A673 (cell line): Measurements from ENCODE around the gene LRTM2. TPM values are rescaled to one million over a fixed set of nuclear protein-coding genes. Genes with fewer than 3 reads are reported as not detected.
A peak's percentile ranks its signal among the peaks of the same experiment; 100 is the strongest.

Source experiments
- BruUV-seq: library from RNA; stranded (reverse); fragments of 400-500 nt; replicated peaks from 2 replicates; lab custom pipeline; 2021; lab: Mats Ljungman, UMichigan
- CTCF ChIA-PET: fragments of 300-600 bp; sonication (Branson Sonifier 250); formaldehyde crosslinking; loops from one replicate; lab custom pipeline; 2022; ENCODE audit warnings: antibody characterized with exemption; lab: Charles Lee
- POLR2A ChIA-PET: fragments of 300-600 bp; sonication (Branson Sonifier 250); formaldehyde crosslinking; loops from one replicate; lab custom pipeline; 2022; ENCODE audit warnings: antibody characterized with exemption; ENCODE audit not compliant: low non-redundant PET; lab: Charles Lee
- DNase-seq: peaks from one replicate; pipeline ENCODE4 v3.0.0-alpha.2; 2015; ENCODE audit warnings: low spot score
- H3K27ac ChIP-seq: fragments of 200-600 bp; sonication (generic); 2 replicates; pipeline ENCODE4 v1.5.1; 2016; ENCODE audit warnings: mixed run types, low read depth, mild to moderate bottlenecking, mixed read lengths, antibody characterized with exemption, low read length; ENCODE audit not compliant: poor library complexity, severe bottlenecking
- H3K27me3 ChIP-seq: fragments of 200-600 bp; sonication (generic); replicated peaks from 2 replicates; pipeline ENCODE4 v1.6.1; 2017; ENCODE audit warnings: mixed run types, low read depth, mild to moderate bottlenecking, mixed read lengths, antibody characterized with exemption, low read length; ENCODE audit not compliant: insufficient read depth, poor library complexity
- H3K36me3 ChIP-seq: fragments of 200-600 bp; sonication (generic); 2 replicates; pipeline ENCODE4 v1.6.1; 2016; ENCODE audit warnings: mixed run types, mild to moderate bottlenecking, mixed read lengths, antibody characterized with exemption, low read length; ENCODE audit not compliant: insufficient read depth, poor library complexity, severe bottlenecking
- H3K4me1 ChIP-seq: fragments of 200-600 bp; sonication (generic); 2 replicates; pipeline ENCODE4 v1.6.1; 2017; ENCODE audit warnings: mixed run types, mild to moderate bottlenecking, mixed read lengths, antibody characterized with exemption, low read length; ENCODE audit not compliant: insufficient read depth, poor library complexity, severe bottlenecking
- H3K4me3 ChIP-seq: fragments of 200-600 bp; sonication (generic); 2 replicates; pipeline ENCODE4 v1.5.1; 2016; ENCODE audit warnings: low read depth, mixed run types, mild to moderate bottlenecking, mixed read lengths, low read length; ENCODE audit not compliant: poor library complexity, severe bottlenecking
- H3K9me3 ChIP-seq: fragments of 200-600 bp; sonication (generic); 2 replicates; pipeline ENCODE4 v1.6.1; 2016; ENCODE audit warnings: mixed run types, low read depth, mild to moderate bottlenecking, mixed read lengths, antibody characterized with exemption, low read length; ENCODE audit not compliant: poor library complexity, severe bottlenecking
- CTCF ChIP-seq: fragments of 300-800, 200-600 bp; sonication (generic); conservative IDR thresholded peaks from 2 replicates; pipeline ENCODE4 v1.5.1; 2017; ENCODE audit warnings: low read depth, mild to moderate bottlenecking, antibody characterized with exemption, low read length, moderate library complexity, mixed read lengths
- EZH2 ChIP-seq: fragments of 200-600 bp; sonication (generic); IDR thresholded peaks from 2 replicates; pipeline ENCODE4 v1.6.1; 2017; ENCODE audit warnings: borderline replicate concordance, low read depth, mild to moderate bottlenecking, mixed read lengths, antibody characterized with exemption, low read length; ENCODE audit not compliant: poor library complexity, severe bottlenecking
- intact Hi-C: fragments of 100-400 bp; cut with micrococcal nuclease; formaldehyde crosslinking; loops from one replicate; pipeline ENCODE4 v1.10.0; 2022; ENCODE audit not compliant: unreplicated experiment
- total RNA-seq: library from RNA; stranded (reverse); gene quantifications from 2 replicates; pipeline ENCODE4 v1.2.3, GENCODE V29; 2021

LRTM2 gene
- total RNA-seq, 1 experiment from 2014 or later, result not detected

GRCh38 chr12:1830401-1830845 lies 10.1 kb downstream of the LRTM2 start:
- POLR2A ChIA-PET, result no interaction called here
- intact Hi-C loops, result no loop called here
- H3K9me3 ChIP-seq, result no peaks in the 10 kb centered on the region
- H3K4me1 ChIP-seq, result no peaks in the 10 kb centered on the region
- BruUV-seq, result no TSS peak
- no peaks in the 10 kb centered on the region for H3K27me3 ChIP-seq
- H3K4me3 ChIP-seq, result no peak overlapping the region
- CTCF ChIA-PET, result no interaction called here
- H3K27ac ChIP-seq, result no peak overlapping the region
- DNase-seq, result no peak
- TF ChIP-seq CTCF (no peak), EZH2 (no peak)
- H3K36me3 ChIP-seq, result no peaks in the 10 kb centered on the region

GRCh38 chr12:1830981-1831963 lies 10.9 kb downstream of the LRTM2 start:
- intact Hi-C loops, result no loop called here
- no TSS peak for BruUV-seq
- CTCF ChIA-PET, result no interaction called here
- Histone ChIP-seq H3K27ac (no peak overlapping the region), H3K36me3 (no peaks in the 10 kb centered on the region), H3K9me3 (no peaks in the 10 kb centered on the region), H3K4me1 (no peaks in the 10 kb centered on the region), H3K4me3 (no peak overlapping the region), H3K27me3 (no peaks in the 10 kb centered on the region)
- no peak for DNase-seq
- POLR2A ChIA-PET, result no interaction called here
- TF ChIP-seq EZH2 (no peak), CTCF (no peak)

- Histone ChIP-seq H3K27ac (no peak overlapping the region), H3K36me3 (no peaks in the 10 kb centered on the region), H3K9me3 (no peaks in the 10 kb centered on the region), H3K4me1 (peaks cover 5% of the 10 kb centered on the region), H3K27me3 (no peaks in the 10 kb centered on the region), H3K4me3 (no peak overlapping the region)
- intact Hi-C loops, result no loop called here
- CTCF ChIA-PET, result no interaction called here
- TF ChIP-seq CTCF, result 0 out of 2 replicates have a peak, but pooled peaks have one; percentile 18
- no peak for TF ChIP-seq EZH2
- POLR2A ChIA-PET, result interaction anchor here (0.7 kb wide), 1 partner anchor 219 kb away, joined by 3 read pairs; no protein-coding TSS in a partner anchor
- DNase-seq, result peak; percentile 26
- no TSS peak for BruUV-seq
Measured at GRCh38 chr12:1832801-1833595, 12.6 kb downstream of the LRTM2 start.
